ENCODE results near the gene RSL1D1. TPM values are rescaled to one million over a fixed set of nuclear protein-coding genes. Genes with fewer than 3 reads are reported as not detected.

RSL1D1 gene
- total RNA-seq, 3 donors from 2014 or later, result 150 to 219 (median 172) TPM

DNA sequence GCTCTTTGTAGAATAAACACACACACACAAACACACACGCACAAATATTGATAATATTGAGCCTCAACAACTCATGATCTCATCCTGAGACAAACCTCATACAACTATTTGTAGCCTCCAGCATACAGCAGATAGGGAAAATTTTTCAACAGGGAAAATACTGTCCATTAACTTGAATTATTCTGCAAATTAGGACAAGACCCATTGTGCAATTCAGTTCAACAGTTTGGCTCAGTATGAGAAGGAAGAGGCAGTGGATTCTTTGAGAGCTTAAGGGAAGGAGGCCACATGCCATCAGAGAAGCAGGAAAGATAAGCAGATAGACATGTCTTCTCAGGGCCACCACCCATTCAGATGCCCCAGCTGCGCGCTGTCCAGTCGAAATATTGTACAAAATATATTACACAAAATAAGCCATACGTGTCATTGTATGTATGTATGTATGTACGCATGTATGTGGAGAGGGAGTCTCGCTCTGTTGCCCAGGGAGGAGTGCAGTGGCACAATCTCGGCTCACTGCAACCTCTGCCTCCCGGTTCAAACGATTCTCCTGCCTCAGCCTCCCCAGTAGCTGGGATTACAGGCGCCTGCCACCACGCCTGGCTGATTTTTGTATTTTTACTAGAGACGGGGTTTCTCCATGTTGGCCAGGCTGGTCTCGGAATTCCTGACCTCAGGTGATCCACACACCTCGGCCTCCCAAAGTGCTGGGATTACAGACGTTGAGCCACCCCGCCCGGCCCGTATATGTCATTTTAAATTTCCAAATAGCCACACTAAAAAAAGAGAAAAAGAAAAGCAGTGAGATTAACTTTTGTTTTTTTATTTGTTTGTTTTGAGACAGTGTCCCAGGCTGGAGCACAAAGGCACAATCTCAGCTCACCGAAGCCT, 56.1 kb downstream of the RSL1D1 start:
- H3K27ac ChIP-seq, result peak overlapping the region; percentile 97 to 98
- H3K4me1 ChIP-seq, result peaks cover 15 to 34% of the 10 kb centered on the region in 2 donors
- no peaks in the 10 kb centered on the region for H3K27me3 ChIP-seq
- no peak for DNase-seq (ENCODE audit: low spot score in 2 of 2)
- peak overlapping the region; percentile 77 to 91 (median 87) for H3K4me3 ChIP-seq
- no peaks in the 10 kb centered on the region for H3K9me3 ChIP-seq
- TF ChIP-seq POLR2AphosphoS5 (IDR thresholded peaks at IDR 0.05) (no peak), POLR2A (IDR thresholded peaks at IDR 0.05) (no peak), CTCF (IDR thresholded peaks at IDR 0.05) (no peak)
- H3K36me3 ChIP-seq, result no peaks in the 10 kb centered on the region
- intact Hi-C loops (cut with DNase I; ENCODE audit: low total_unique reads), result no loop called here

GRCh38 chr16:11794447-11794846, 56.9 kb downstream of the RSL1D1 start:
- no peak for TF ChIP-seq POLR2AphosphoS5 (IDR thresholded peaks at IDR 0.05)
- TF ChIP-seq POLR2A (IDR thresholded peaks at IDR 0.05), result no peak
- no peak for TF ChIP-seq CTCF (IDR thresholded peaks at IDR 0.05)
- H3K4me3 ChIP-seq, result no peak overlapping the region
- peak overlapping the region; percentile 97 to 98 for H3K27ac ChIP-seq
- H3K27me3 ChIP-seq, result no peaks in the 10 kb centered on the region
- no peak for DNase-seq (ENCODE audit: low spot score in 2 of 2)
- intact Hi-C loops (cut with DNase I; ENCODE audit: low total_unique reads), result no loop called here
- H3K36me3 ChIP-seq, result no peaks in the 10 kb centered on the region
- peaks cover 15 to 34% of the 10 kb centered on the region in 2 donors for H3K4me1 ChIP-seq
- no peaks in the 10 kb centered on the region for H3K9me3 ChIP-seq

- Histone ChIP-seq H3K36me3 (no peaks in the 10 kb centered on the region), H3K9me3 (no peaks in the 10 kb centered on the region), H3K27ac (peak overlapping the region; percentile 27 to 98), H3K4me3 (no peak overlapping the region), H3K4me1 (peaks cover 15 to 32% of the 10 kb centered on the region in 2 donors), H3K27me3 (no peaks in the 10 kb centered on the region)
- intact Hi-C loops (cut with DNase I; ENCODE audit: low total_unique reads), result no loop called here
- TF ChIP-seq POLR2AphosphoS5 (IDR thresholded peaks at IDR 0.05), result no peak
- TF ChIP-seq CTCF (IDR thresholded peaks at IDR 0.05), result no peak
- no peak for TF ChIP-seq POLR2A (IDR thresholded peaks at IDR 0.05)
- no peak for DNase-seq (ENCODE audit: low spot score in 2 of 2)
These were observed 57.5 kb downstream of the RSL1D1 start for GRCh38 chr16:11793840-11794239.

DNA sequence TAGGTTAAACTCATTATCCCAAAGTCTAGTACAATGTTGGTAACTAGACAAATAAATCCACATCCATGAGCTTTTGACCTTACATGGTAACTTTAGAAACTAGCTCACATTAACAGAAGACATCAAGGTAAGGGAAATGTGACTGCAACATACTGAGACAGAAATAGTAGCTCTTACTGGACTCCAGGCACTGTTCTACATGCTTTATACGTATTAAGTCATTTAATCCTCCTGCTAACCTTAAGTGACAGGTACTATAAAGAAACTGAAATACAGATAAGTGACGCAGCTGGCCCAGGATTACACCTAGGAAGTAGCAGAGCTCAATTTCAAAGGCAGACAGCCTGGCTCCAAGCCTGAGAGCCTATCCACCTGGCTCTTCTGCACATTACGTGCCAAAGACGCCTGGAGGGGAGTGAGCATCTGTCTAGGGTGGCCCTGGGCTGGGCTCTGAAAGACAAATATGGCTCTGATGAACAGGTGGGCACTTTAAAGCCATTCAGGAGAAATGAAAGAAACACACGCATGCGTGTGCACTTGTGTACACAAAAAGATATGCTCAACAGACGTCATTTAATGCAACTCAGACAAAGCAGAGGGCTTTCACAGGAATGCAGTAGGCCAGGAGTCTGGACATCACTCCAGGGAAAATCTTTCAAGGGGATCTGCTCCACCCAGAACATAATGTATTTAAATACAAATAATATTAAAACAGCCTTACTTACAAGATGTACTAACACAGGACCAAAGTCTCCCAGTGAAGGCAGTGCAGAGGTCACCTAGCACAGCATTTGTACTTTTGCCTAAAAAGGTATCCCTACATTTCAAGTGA, 58.7 kb downstream of the RSL1D1 start:
- peak overlapping the region; percentile 66 to 98 for H3K27ac ChIP-seq
- peaks cover 15 to 23% of the 10 kb centered on the region in 2 donors for H3K4me1 ChIP-seq
- DNase-seq (ENCODE audit: low spot score in 2 of 2), result no peak
- intact Hi-C loops (cut with DNase I; ENCODE audit: low total_unique reads), result no loop called here
- H3K4me3 ChIP-seq, result no peak overlapping the region
- no peaks in the 10 kb centered on the region for H3K9me3 ChIP-seq
- TF ChIP-seq CTCF (IDR thresholded peaks at IDR 0.05) (no peak), POLR2AphosphoS5 (IDR thresholded peaks at IDR 0.05) (no peak), POLR2A (IDR thresholded peaks at IDR 0.05) (no peak)
- no peaks in the 10 kb centered on the region for H3K27me3 ChIP-seq
- H3K36me3 ChIP-seq, result no peaks in the 10 kb centered on the region
